Duodenal mucosa (tissue), 2 donors: ENCODE measurements around the gene DCC.

Experiments used
- H3K27ac ChIP-seq: one replicate; pipeline ENCODE4 v1.7.0; 2013; ENCODE audit warnings: low read depth, low read length
- H3K27me3 ChIP-seq, 2 donors: one replicate each; pipeline ENCODE4 v1.7.0; 2013; ENCODE audit warnings: low read length in 2 of 2, control low read depth in 1 of 2; ENCODE audit not compliant: insufficient read depth in 2 of 2, control insufficient read depth in 1 of 2
- H3K36me3 ChIP-seq, 2 donors: one replicate each; pipeline ENCODE4 v1.7.0; 2013; ENCODE audit warnings: low read length in 2 of 2, control low read depth in 1 of 2; ENCODE audit not compliant: insufficient read depth in 2 of 2, control insufficient read depth in 1 of 2
- H3K4me1 ChIP-seq, 2 donors: one replicate each; pipeline ENCODE4 v1.7.0; 2013; ENCODE audit warnings: low read length in 2 of 2, control low read depth in 1 of 2; ENCODE audit not compliant: insufficient read depth in 2 of 2, control insufficient read depth in 1 of 2
- H3K4me3 ChIP-seq, 2 donors: one replicate each; pipeline ENCODE4 v1.7.0; 2013; ENCODE audit warnings: low read length in 2 of 2, low read depth in 1 of 2
- H3K9ac ChIP-seq, 2 donors: one replicate each; pipeline ENCODE4 v1.7.0; 2013; ENCODE audit warnings: low read length in 2 of 2, low read depth in 1 of 2
- H3K9me3 ChIP-seq, 2 donors: one replicate each; pipeline ENCODE4 v1.7.0; 2013; ENCODE audit warnings: low read length in 2 of 2, control low read depth in 1 of 2; ENCODE audit not compliant: control insufficient read depth in 1 of 2

The DCC gene

GRCh38 chr18:53551868-53552426 lies 1212.0 kb downstream of the DCC start:
- H3K27ac ChIP-seq: no peak overlapping the region
- no peaks in the 10 kb centered on the region for H3K36me3 ChIP-seq
- H3K9ac ChIP-seq: no peak overlapping the region
- no peak overlapping the region for H3K4me3 ChIP-seq
- no peaks in the 10 kb centered on the region for H3K9me3 ChIP-seq
- H3K27me3 ChIP-seq: no peaks in the 10 kb centered on the region
- H3K4me1 ChIP-seq: no peaks in the 10 kb centered on the region

- Histone ChIP-seq H3K36me3 (no peaks in the 10 kb centered on the region), H3K27me3 (no peaks in the 10 kb centered on the region), H3K9ac (no peak overlapping the region), H3K27ac (no peak overlapping the region), H3K4me1 (no peaks in the 10 kb centered on the region), H3K4me3 (no peak overlapping the region), H3K9me3 (no peaks in the 10 kb centered on the region)
Measured at GRCh38 chr18:53553030-53553429, 1213.0 kb downstream of the DCC start.

DNA sequence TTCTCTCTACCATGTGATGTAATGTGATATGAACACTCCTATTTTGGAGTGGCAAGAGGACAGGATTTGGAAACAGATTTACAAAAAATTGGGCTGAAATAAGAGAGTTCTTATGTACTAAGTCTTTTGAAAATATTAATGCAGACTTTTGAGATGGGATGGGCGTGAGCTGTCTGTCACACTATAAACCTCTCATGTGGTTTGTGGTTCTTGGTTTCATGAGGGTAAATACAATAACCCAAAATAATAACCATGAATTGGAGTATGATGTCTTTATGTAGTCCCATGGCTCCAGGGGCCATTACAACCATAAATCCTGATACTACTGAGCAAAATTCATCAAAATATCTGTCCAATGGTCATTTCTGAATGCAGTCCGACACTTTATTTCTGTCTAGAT lies 1216.5 kb downstream of the DCC start:
- Histone ChIP-seq H3K36me3 (no peaks in the 10 kb centered on the region), H3K9me3 (peaks cover 0 to 7% of the 10 kb centered on the region in 2 donors), H3K4me3 (no peak overlapping the region), H3K9ac (no peak overlapping the region), H3K27me3 (no peaks in the 10 kb centered on the region), H3K4me1 (peaks cover 0 to 4% of the 10 kb centered on the region in 2 donors), H3K27ac (no peak overlapping the region)

GRCh38 chr18:53560546-53560945 lies 1220.5 kb downstream of the DCC start:
- Histone ChIP-seq H3K36me3 (no peaks in the 10 kb centered on the region), H3K4me3 (no peak overlapping the region), H3K27me3 (no peaks in the 10 kb centered on the region), H3K9ac (no peak overlapping the region), H3K4me1 (peaks cover 0 to 8% of the 10 kb centered on the region in 2 donors), H3K27ac (no peak overlapping the region), H3K9me3 (peaks cover 0 to 7% of the 10 kb centered on the region in 2 donors)

DNA sequence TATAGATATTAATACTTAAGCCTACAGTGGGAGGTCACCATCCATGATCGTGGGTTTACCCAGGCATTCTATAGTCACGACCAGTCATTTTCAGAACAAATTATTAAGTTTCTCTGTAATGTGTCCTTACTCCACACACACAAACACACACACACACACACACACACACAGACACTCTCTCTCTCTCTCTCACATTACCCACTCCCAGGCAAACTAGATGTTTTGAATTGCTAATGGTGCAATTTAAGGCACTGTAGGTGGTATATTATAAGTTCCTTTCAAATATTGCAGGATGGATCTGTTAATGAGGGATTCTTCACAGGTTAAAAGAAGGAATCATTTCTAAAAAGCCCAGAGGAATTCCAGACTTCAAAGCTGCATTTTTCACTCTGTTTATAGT lies 1226.6 kb downstream of the DCC start:
- Histone ChIP-seq H3K4me3 (no peak overlapping the region), H3K9ac (no peak overlapping the region), H3K4me1 (peaks cover 0 to 2% of the 10 kb centered on the region in 2 donors), H3K27ac (no peak overlapping the region), H3K27me3 (no peaks in the 10 kb centered on the region), H3K36me3 (no peaks in the 10 kb centered on the region), H3K9me3 (no peaks in the 10 kb centered on the region)

- Histone ChIP-seq H3K4me3 (no peak overlapping the region), H3K9me3 (no peaks in the 10 kb centered on the region), H3K27ac (no peak overlapping the region), H3K9ac (no peak overlapping the region), H3K27me3 (no peaks in the 10 kb centered on the region), H3K36me3 (no peaks in the 10 kb centered on the region), H3K4me1 (no peaks in the 10 kb centered on the region)
Measured at GRCh38 chr18:53567929-53568574, 1228.1 kb downstream of the DCC start.
